HG03558 (cell line): ENCODE results near the gene SDC3.

Experiments used
- ATAC-seq: cut with Tn5 transposase; IDR thresholded peaks from one replicate; pipeline ENCODE4 v1.9.1; 2021; ENCODE audit warnings: moderate number of reproducible peaks; ENCODE audit not compliant: unreplicated experiment; ENCODE audit errors: extremely low read depth

Gene SDC3

DNA sequence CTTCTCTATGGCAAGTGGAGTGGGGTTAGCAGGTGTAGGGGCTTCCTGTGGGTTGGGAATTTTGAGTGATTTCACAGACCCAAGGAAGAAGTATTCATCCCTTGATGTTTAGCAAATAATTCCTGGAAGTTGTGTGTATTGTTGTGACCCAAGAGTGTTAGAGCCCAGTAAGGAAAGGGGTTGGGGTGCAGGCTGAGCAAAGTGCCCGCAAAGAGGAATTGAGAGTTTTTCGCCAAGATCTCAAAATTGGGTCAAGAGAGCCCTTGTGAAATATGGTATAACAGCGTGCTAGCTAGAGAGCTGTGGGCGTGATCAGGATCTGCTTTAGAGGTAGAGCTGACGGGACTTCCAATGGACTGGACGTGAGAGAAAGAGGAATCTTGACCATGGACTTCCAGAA lies 78.0 kb downstream of the SDC3 start:
- no peak for ATAC-seq

- ATAC-seq = no peak
These were observed 78.7 kb downstream of the SDC3 start for GRCh38 chr1:30829889-30830288.

GRCh38 chr1:30824736-30825429 lies 83.7 kb downstream of the SDC3 start:
- ATAC-seq = no peak

DNA sequence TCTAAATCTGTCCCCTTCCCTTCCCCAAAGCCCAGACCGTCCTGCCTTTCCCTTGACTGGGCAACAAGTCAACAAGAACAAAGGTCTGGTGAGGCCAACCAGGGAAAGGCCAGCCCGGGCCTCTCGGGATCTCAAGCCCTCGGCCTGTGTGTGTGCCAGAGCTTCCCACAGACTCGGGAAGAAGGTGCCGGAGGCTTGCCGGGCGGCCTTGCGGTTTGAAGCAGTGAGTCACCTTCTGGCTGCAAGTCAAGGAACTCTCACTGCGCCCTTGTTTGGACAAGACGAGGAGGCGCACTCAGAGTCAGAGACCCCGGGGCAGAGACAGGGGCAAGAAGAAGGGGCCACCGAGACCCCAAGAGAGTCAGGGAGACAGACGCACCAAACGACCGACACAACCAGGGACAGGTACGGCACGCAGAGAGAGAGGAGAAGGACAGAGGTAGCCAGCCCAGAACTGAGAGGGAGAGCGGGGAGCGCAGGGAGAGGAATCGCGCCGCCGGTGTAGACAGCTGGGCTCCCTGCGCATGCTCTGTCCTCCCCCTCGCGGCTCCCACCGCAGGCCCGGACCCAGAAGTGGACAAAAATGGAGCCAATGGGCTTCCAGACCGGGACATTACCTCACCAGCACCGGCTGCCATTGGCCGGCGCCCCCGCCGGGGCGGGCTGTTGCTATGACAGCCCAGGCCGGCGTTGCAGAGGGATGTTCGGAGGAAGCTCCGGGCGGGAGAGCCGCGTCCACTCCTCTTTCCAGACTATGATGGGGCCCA lies 84.4 kb downstream of the SDC3 start:
- no peak for ATAC-seq

DNA sequence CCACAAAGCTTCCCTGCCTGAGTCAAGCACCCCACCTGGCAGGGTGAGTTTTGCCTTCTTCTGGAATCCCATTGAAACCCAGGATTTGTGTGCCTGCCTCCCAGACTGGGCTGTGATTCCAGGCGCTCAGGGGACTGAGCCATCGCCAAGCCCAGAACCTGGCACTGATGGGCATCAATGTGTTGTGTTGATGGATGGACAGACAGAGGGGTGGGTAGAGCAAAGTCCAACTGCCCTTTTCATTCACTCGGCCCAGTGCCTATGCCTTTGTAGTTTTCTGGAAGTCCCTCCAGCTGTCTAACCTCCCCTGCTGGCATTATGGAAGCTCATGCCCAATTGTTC lies 85.0 kb downstream of the SDC3 start:
- no peak for ATAC-seq

GRCh38 chr1:30822966-30823581 lies 85.5 kb downstream of the SDC3 start:
- no peak for ATAC-seq

DNA sequence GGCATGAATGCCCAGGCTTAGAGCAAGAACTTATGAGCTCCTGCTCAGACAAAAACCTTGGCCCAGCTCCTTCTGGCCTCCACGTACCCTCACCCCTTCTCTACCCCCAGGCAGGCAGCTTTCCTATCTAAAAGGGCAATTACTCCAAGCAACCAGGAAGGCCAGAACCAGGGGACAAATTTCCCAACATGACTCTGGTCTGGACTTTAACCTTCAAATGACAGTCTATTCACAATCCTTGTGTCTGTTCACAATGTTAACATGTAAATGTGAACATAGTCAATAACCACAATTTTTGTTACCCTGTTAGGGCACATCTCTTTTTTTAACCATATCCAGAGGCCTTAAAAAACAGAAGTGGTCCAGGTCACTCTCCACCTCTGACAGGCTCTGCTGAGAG lies 86.6 kb downstream of the SDC3 start:
- no peak for ATAC-seq

DNA sequence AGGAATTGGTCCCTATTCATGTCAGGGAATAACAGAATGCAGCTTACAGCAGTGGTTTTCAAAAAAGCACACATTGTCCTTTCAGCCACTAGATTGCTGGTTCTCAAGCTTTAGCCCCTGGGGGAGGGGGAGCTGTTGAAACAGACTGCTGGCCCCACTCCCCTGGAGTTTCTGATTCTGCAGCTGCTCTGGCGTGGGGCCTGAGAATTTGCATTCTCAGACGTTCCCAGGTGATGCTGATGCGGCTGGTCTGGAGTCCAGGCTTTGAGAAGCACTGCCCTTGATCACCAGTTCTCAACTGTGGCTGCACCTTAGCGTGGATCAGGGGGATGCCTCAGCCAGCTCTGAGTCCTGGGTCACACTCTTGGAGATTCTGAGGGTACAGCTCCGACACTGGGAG lies 88.3 kb downstream of the SDC3 start:
- ATAC-seq = no peak
